Lung (tissue), 12 donors: ENCODE data around the gene PTPRD. TPM values are rescaled to one million over a fixed set of nuclear protein-coding genes. Genes with fewer than 3 reads are reported as not detected.

Experiments used
- ATAC-seq: fragments of 200-7000 bp; cut with Tn5 transposase; one replicate; pipeline ENCODE4 v1.9.1; 2020; ENCODE audit warnings: moderate number of reproducible peaks; ENCODE audit not compliant: insufficient read depth, low FRiP score
- DNase-seq, 3 donors: peaks; one replicate each; pipeline ENCODE4 v3.0.0-alpha.2; 2013 to 2017
- H3K27ac ChIP-seq, 2 donors: one replicate each; pipeline ENCODE4 v1.5.1; 2013; ENCODE audit warnings: mild to moderate bottlenecking in 2 of 2, moderate library complexity in 2 of 2, control low read depth in 1 of 2, inconsistent platforms in 1 of 2, low read depth in 1 of 2, low read length in 1 of 2
- H3K27me3 ChIP-seq, 3 donors: one replicate each; pipeline ENCODE4 v1.5.1; 2013; ENCODE audit warnings: low read length in 2 of 3; ENCODE audit not compliant: control insufficient read depth in 3 of 3, insufficient read depth in 3 of 3
- H3K36me3 ChIP-seq, 4 donors: one replicate each; pipeline ENCODE4 v1.5.1; 2013; ENCODE audit warnings: low read length in 4 of 4, mild to moderate bottlenecking in 1 of 4, moderate library complexity in 1 of 4; ENCODE audit not compliant: control insufficient read depth in 4 of 4, insufficient read depth in 4 of 4
- H3K4me1 ChIP-seq, 5 donors: one replicate each; pipeline ENCODE4 v1.5.1; 2013; ENCODE audit warnings: low read length in 5 of 5, mild to moderate bottlenecking in 2 of 5, moderate library complexity in 1 of 5; ENCODE audit not compliant: control insufficient read depth in 5 of 5, insufficient read depth in 5 of 5
- H3K4me3 ChIP-seq: one replicate; pipeline ENCODE4 v1.5.1; 2013; ENCODE audit warnings: mild to moderate bottlenecking, control low read depth, moderate library complexity
- H3K9ac ChIP-seq, 2 donors: one replicate each; pipeline ENCODE4 v1.5.1; 2013; ENCODE audit warnings: low read length in 2 of 2, control low read depth in 1 of 2; ENCODE audit not compliant: insufficient read depth in 1 of 2
- H3K9me3 ChIP-seq, 4 donors: one replicate each; pipeline ENCODE4 v1.5.1; 2013; ENCODE audit warnings: low read length in 3 of 4, mild to moderate bottlenecking in 1 of 4, moderate library complexity in 1 of 4; ENCODE audit not compliant: control insufficient read depth in 4 of 4, insufficient read depth in 3 of 4
- WGBS, 2 donors: extraction: QIAGEN DNeasy Blood & Tissue Kit; methylation state at CpG; one replicate each; pipeline ENCODE4 v1.1.7; 2013; 5-methylcytosine and 5-hydroxymethylcytosine counted together
- polyA plus RNA-seq, 2 donors: library from polyadenylated mRNA; stranded (reverse); fragments of 200-250 nt; gene quantifications; one replicate each; pipeline ENCODE4 v1.2.1, GENCODE V29; 2013
- total RNA-seq, 2 donors: library from RNA; depleted of rRNA in 1 of 2; stranded (reverse); fragments of >200 nt in 1 of 2; gene quantifications; one replicate each; pipeline ENCODE4 v1.2.1, GENCODE V29; 2014 to 2021
- TF ChIP-seq, protein P1 (sequence below): IDR thresholded peaks from 2 replicates; pipeline ENCODE4 v1.5.1; 2012; ENCODE audit warnings: mild to moderate bottlenecking; ENCODE audit errors: control extremely low read depth, extremely low read depth
- donor health status: control.
- donor health status: control.
- donor health status: Bipolar disorder and iron deficiency.
- donor health status: healthy.
- donor health status: DM: yes; HTN: yes; CAD: no.

Gene PTPRD
- total and polyA plus RNA-seq, 4 donors = 1.9 to 145 (median 13.7) TPM

DNA sequence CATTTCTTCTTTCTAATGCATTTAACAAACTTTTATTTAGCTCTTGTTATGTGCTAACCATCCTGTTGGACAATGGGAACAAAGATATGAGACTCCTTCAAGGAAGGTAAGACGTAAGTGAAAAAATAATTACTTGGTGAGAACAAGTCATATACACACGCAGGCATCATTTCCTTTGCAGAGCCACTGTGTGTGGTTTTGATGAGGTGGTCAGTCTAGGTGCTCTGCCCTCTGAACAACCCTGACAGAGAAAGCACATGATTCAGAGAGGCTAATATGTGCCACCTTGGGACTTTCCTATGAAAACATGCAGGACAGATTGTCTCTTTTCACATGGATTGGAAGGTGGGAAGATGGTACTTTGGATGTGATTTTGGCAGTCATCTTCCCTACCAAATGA is 1650.7 kb downstream of the PTPRD start:
- TF ChIP-seq, protein P1, sequence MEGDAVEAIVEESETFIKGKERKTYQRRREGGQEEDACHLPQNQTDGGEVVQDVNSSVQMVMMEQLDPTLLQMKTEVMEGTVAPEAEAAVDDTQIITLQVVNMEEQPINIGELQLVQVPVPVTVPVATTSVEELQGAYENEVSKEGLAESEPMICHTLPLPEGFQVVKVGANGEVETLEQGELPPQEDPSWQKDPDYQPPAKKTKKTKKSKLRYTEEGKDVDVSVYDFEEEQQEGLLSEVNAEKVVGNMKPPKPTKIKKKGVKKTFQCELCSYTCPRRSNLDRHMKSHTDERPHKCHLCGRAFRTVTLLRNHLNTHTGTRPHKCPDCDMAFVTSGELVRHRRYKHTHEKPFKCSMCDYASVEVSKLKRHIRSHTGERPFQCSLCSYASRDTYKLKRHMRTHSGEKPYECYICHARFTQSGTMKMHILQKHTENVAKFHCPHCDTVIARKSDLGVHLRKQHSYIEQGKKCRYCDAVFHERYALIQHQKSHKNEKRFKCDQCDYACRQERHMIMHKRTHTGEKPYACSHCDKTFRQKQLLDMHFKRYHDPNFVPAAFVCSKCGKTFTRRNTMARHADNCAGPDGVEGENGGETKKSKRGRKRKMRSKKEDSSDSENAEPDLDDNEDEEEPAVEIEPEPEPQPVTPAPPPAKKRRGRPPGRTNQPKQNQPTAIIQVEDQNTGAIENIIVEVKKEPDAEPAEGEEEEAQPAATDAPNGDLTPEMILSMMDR = no peak
- DNase-seq (no peak), ATAC-seq (no peak)
- Histone ChIP-seq H3K27ac (no peak overlapping the region), H3K4me3 (no peak overlapping the region), H3K4me1 (no peaks in the 10 kb centered on the region), H3K9me3 (no peaks in the 10 kb centered on the region), H3K27me3 (no peaks in the 10 kb centered on the region), H3K9ac (no peak overlapping the region), H3K36me3 (no peaks in the 10 kb centered on the region)
- 87 to 88% methylated on average over 2 of the region's 2 CpGs for WGBS, 2 donors

DNA sequence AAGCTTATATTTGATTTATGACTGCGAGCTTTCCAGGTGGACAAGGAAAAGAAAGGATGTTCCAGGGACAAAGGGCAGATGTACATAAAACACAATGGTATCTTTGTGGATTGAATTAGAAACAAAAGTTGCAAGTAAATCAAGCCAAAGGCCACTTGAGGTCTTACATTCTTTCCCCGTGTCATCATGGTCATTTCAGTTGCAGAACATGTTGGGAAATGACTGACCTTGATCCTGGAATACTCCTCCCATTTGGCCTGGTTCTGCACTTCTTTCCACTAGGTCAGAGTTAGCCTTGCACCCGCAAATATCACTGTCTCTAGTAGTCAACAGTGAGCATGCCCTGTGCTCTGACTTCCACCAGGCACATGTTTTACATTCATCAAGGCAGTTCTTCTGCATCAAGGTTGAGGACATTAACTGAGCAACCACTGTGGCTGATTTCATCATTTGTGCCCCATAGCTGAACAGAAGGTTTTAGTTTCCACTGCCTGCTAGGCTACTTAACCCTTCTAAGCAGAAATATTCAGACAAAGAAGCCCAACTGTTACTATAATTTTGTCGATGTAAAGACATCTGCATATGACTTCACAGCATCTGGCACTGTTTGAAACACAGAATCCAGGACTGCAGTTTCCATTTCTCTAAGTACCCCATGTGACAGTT is 1651.5 kb downstream of the PTPRD start:
- H3K27me3 ChIP-seq = no peaks in the 10 kb centered on the region
- TF ChIP-seq, protein P1 = no peak
- H3K9ac ChIP-seq = no peak overlapping the region
- DNase-seq (no peak), ATAC-seq (peak; percentile 83)
- no peak overlapping the region for H3K4me3 ChIP-seq
- H3K9me3 ChIP-seq = no peaks in the 10 kb centered on the region
- H3K27ac ChIP-seq = peak overlapping the region in 1 of 2 donors; percentile 81
- 81 to 82% methylated on average over 4 of the region's 4 CpGs for WGBS, 2 donors
- H3K4me1 ChIP-seq = no peaks in the 10 kb centered on the region
- no peaks in the 10 kb centered on the region for H3K36me3 ChIP-seq

GRCh38 chr9:8960254-8960653 is 1652.5 kb downstream of the PTPRD start:
- ATAC-seq = no peak
- Histone ChIP-seq H3K4me3 (no peak overlapping the region), H3K4me1 (no peaks in the 10 kb centered on the region), H3K9me3 (no peaks in the 10 kb centered on the region), H3K27me3 (no peaks in the 10 kb centered on the region), H3K9ac (no peak overlapping the region), H3K36me3 (no peaks in the 10 kb centered on the region), H3K27ac (peak overlapping the region in 1 of 2 donors; percentile 53)
- WGBS, 2 donors = 88 to 92% methylated on average over 3 of the region's 3 CpGs
- TF ChIP-seq, protein P1 = no peak
- DNase-seq = no peak

DNA sequence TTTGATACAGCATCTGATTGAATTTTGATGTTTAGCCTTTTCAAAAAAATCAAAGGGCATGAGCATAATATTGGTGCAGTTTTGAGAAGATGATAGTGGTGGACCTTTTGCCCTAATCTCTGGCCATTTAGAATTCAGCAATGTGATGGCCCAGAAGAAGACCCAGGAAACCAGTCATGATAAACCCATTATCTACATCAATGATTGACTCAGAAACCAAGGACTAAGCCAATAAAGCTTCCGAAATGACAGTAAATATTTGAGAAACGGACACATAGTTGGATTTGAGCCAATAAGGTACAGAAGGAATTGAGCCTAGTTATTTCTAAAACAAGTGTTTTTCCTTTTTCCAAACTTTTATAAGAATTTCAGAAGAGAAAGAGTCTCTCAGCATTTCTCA is 1654.4 kb downstream of the PTPRD start:
- TF ChIP-seq, protein P1 = no peak
- WGBS, 2 donors = 84 to 85% methylated on average over 2 of the region's 2 CpGs
- Histone ChIP-seq H3K27me3 (no peaks in the 10 kb centered on the region), H3K4me1 (no peaks in the 10 kb centered on the region), H3K9me3 (no peaks in the 10 kb centered on the region), H3K4me3 (no peak overlapping the region), H3K36me3 (no peaks in the 10 kb centered on the region), H3K9ac (no peak overlapping the region), H3K27ac (no peak overlapping the region)
- ATAC-seq (no peak), DNase-seq (no peak)
